ENCODE measurements around the gene RTP5.
A peak's percentile ranks its signal among the peaks of the same experiment; 100 is the strongest.

RTP5 gene

DNA sequence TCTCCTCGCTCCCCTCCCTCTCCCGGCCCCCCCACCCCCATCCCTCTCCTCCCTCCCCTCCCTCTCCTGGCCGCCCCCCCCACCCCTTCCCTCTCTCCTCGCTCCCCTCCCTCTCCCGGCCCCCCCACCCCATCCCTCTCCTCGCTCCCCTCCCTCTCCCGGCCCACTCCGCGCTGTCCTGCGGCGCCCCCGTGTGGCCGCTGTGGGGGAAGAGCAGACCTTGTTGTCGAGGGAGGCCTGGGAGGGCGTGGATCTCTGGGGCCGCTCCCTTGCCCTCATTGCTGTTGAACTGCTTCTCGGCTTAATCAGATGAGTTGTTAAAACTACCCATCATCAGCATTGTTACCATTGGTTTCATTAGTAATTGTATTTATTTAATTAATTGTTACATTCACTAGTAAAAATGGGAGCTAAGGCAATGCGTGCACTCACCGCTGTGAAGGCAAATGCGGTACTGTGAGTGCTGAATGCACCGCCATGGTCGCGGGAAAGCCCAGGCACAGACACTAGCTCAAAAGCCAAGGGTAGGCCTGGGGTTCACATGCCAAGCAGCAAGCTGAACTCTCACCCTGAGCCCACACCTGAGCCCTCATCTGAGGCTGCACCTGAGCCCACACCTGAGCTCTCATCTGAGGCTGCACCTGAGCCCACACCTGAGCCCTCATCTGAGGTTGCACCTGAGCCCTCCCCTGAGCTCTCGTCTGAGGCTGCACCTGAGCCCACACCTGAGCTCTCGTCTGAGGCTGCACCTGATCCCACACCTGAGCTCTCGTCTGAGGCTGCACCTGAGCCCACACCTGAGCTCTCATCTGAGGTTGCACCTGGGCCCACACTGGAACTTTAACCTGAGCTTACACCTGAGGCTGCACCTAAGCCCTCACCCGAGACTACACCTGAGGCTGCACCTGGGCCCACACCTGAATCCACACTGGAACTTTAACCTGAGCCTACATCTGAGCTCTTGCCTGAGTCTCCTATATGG, 8.8 kb downstream of the RTP5 start:
- peaks cover 22% of the 10 kb centered on the region for H3K4me1 Mint-ChIP-seq (ENCODE audit: low read depth)
- no peak overlapping the region for H3K27ac Mint-ChIP-seq
- no peak overlapping the region for H3K4me3 Mint-ChIP-seq
- peaks cover 3% of the 10 kb centered on the region for H3K27me3 Mint-ChIP-seq (ENCODE audit: low read depth)
- DNase-seq (ENCODE audit: low spot score) = peak; percentile 72
- H3K9me3 Mint-ChIP-seq = no peaks in the 10 kb centered on the region
- peaks cover 5% of the 10 kb centered on the region for H3K36me3 Mint-ChIP-seq (ENCODE audit: low read depth)

DNA sequence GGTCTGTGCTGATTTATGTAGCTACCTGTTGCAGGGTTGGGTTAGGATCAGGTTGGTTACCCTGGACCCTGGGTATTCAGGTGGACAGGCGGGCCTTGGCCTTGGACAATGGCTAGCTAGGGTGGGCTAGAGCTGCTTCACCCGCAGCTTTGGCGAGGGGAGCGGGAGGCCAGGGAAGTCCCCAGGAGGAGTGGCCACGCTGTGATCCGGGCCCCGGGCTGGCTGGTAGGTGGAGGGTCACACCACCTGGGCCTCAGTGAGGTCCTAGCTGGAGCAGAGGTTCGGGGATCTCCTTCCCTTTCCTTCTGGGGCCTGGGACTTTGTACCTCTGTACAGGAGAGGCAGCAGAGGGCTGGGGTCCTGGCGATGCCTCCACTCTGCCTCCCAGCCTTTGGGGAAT, 9.8 kb downstream of the RTP5 start:
- H3K4me3 Mint-ChIP-seq = no peak overlapping the region
- no peaks in the 10 kb centered on the region for H3K9me3 Mint-ChIP-seq
- peaks cover 3% of the 10 kb centered on the region for H3K27me3 Mint-ChIP-seq (ENCODE audit: low read depth)
- peaks cover 22% of the 10 kb centered on the region for H3K4me1 Mint-ChIP-seq (ENCODE audit: low read depth)
- no peak overlapping the region for H3K27ac Mint-ChIP-seq
- H3K36me3 Mint-ChIP-seq (ENCODE audit: low read depth) = peaks cover 6% of the 10 kb centered on the region
- no peak for DNase-seq (ENCODE audit: low spot score)

DNA sequence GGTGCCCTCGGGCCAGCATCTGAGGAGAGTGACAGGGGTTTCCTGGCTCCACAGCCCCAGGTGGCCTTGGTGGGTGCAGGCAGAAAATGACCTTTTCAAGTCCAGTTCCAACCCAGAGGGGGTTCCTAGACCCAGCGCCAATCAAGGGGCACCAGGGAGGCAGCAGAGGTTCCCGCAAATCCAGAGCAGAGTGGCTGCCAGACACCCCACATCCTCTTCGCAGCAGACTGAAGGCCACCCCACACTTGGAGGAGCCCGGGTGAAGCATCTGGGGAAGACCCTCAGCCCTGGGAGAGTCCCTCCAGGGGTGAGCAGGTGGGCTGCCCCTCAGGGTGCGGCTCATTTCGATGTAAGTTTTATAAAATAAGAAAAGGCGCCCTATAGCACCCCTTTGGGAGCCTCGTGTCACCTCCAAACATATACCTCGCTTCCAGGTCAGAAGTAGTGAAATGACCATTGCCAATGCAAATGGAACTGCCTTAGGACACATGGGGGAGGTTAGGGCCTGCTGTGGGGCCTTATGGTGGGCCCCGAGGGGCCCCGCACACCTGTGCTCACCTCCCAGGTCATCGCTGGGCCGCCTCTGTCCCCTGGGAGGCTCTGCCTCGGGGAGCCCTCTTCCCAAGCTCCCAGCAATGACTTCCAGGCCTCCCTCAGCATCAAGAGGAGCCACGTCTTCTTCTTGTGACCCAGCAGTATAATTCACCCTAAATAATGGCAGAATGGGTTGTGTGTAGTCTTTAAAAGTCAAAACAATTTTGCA, 11.0 kb downstream of the RTP5 start:
- H3K36me3 Mint-ChIP-seq (ENCODE audit: low read depth) = peaks cover 10% of the 10 kb centered on the region
- peak overlapping the region; percentile 89 for H3K4me3 Mint-ChIP-seq
- peak overlapping the region; percentile 96 for H3K27ac Mint-ChIP-seq
- no peak for DNase-seq (ENCODE audit: low spot score)
- no peaks in the 10 kb centered on the region for H3K9me3 Mint-ChIP-seq
- H3K27me3 Mint-ChIP-seq (ENCODE audit: low read depth) = peaks cover 3% of the 10 kb centered on the region
- H3K4me1 Mint-ChIP-seq (ENCODE audit: low read depth) = peaks cover 25% of the 10 kb centered on the region

DNA sequence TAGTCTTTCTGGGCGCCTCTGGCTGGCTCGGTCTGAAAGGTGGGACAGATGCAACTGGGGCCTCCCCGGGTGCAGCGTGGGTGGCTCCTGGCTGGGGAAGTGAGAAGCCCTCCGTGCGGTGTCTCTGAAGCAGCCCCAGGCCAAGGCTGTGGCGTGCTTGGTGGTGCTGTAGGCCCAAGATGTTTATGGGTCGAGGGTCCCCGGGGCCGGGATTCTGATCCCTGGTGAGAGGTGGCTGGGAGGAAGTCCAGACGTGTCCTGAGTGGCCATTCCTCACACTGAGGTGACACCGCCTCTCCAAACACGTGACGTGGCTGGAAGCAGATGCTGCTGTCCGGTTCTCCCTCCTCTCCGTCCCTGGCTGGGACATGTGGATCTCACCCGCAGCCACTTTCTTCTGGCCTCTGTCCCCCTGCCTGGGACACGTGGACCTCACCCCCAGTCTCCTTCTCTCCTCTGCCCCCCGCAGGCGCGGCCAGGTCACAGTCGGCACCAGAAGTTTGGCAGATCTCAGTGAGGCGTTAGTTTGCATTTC, 12.6 kb downstream of the RTP5 start:
- Mint-ChIP-seq H3K27me3 (ENCODE audit: low read depth) (peaks cover 3% of the 10 kb centered on the region), H3K4me3 (peak overlapping the region; percentile 89), H3K36me3 (ENCODE audit: low read depth) (peaks cover 10% of the 10 kb centered on the region), H3K9me3 (no peaks in the 10 kb centered on the region), H3K4me1 (ENCODE audit: low read depth) (peaks cover 25% of the 10 kb centered on the region), H3K27ac (peak overlapping the region; percentile 96)
- DNase-seq (ENCODE audit: low spot score) = no peak

DNA sequence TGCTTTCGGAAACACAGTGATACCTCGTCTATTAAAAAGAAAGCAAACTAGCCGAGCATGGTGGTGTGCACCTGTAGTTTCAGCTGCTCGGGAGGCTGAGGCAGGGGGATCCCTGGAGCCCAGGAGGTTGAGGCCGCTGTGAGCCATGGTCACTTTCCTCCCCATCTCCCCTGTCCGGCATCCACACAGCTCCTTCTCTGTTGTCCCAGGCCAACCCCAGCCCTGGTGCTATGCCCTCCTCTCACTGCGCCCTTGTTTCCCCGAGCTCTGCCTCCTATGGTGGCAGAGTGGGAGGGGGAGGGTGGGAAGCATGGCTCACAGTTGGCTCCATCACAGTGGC, 15.4 kb downstream of the RTP5 start:
- Mint-ChIP-seq H3K27me3 (ENCODE audit: low read depth) (peaks cover 3% of the 10 kb centered on the region), H3K9me3 (no peaks in the 10 kb centered on the region), H3K4me3 (no peak overlapping the region), H3K27ac (no peak overlapping the region), H3K36me3 (ENCODE audit: low read depth) (peaks cover 15% of the 10 kb centered on the region), H3K4me1 (ENCODE audit: low read depth) (peaks cover 25% of the 10 kb centered on the region)
- no peak for DNase-seq (ENCODE audit: low spot score)

DNA sequence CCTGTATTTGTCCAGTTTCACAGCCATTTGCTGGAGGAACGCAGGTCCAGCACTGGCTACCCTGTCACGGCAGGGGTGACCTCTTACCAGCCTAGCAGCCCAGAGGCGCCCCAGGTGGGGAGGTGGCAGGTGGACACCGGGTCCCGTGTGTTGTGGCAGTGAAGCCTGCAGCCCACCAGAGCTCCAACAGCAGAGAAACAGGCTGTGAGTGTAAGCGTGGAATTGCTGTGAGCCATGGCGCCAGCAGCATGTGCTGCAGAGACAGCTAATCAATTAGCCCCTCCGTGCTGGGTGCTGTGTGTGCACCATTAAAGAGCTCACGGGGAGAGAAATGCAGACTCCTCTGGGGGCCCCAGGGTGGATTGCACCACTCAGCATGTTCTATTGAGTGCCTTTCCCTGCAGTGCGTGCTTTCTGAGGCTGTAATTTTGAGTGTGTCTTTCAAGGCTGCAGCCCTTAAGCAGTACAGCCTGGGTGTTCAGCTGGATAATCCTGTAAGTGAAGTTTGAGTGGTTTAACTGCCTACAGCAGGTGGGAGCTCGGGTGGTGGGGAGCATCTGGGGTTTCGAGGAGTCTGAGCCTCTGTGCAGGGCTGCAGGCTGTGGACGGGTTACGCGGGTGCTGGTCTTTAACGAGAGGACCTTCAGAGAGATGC, 15.9 kb downstream of the RTP5 start:
- no peaks in the 10 kb centered on the region for H3K9me3 Mint-ChIP-seq
- peaks cover 24% of the 10 kb centered on the region for H3K4me1 Mint-ChIP-seq (ENCODE audit: low read depth)
- peaks cover 3% of the 10 kb centered on the region for H3K27me3 Mint-ChIP-seq (ENCODE audit: low read depth)
- DNase-seq (ENCODE audit: low spot score) = no peak
- peaks cover 15% of the 10 kb centered on the region for H3K36me3 Mint-ChIP-seq (ENCODE audit: low read depth)
- no peak overlapping the region for H3K27ac Mint-ChIP-seq
- no peak overlapping the region for H3K4me3 Mint-ChIP-seq

DNA sequence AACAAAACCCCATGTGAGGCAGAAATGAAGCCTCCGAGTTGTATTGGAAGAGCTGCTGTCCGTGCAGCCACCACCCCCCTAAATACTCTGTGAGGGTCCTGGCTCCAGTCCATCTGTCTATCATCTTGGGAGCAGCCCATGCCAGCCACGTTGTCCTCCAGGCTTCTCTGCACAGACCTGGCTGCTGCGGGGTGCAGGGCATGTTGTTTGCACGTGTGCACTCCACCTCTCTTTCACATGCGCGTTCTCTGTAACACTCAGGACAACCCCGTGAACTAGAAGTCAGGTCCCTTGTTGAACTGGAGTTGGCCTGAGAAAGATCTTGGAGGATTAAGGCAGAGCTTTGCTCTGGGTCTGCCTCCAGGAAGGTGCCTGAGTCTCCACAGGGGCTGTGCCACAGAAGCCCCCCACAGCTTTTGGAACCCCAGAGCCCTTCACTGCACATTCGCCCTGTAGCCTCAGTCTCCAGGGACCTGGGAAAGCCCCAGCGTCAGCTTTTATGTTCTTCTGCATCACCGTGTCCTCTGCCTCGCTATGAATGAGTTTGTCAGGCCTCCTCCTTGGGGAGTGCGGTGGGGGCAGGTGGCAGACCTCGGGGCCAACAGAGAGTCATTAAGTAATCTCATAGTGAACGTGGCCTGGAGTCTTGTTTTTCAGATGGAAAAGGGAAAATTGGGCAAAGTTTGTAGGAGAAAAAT, 16.6 kb downstream of the RTP5 start:
- Mint-ChIP-seq H3K27me3 (ENCODE audit: low read depth) (peaks cover 3% of the 10 kb centered on the region), H3K27ac (no peak overlapping the region), H3K9me3 (no peaks in the 10 kb centered on the region), H3K4me3 (no peak overlapping the region), H3K36me3 (ENCODE audit: low read depth) (peaks cover 16% of the 10 kb centered on the region), H3K4me1 (ENCODE audit: low read depth) (peaks cover 21% of the 10 kb centered on the region)
- no peak for DNase-seq (ENCODE audit: low spot score)

DNA sequence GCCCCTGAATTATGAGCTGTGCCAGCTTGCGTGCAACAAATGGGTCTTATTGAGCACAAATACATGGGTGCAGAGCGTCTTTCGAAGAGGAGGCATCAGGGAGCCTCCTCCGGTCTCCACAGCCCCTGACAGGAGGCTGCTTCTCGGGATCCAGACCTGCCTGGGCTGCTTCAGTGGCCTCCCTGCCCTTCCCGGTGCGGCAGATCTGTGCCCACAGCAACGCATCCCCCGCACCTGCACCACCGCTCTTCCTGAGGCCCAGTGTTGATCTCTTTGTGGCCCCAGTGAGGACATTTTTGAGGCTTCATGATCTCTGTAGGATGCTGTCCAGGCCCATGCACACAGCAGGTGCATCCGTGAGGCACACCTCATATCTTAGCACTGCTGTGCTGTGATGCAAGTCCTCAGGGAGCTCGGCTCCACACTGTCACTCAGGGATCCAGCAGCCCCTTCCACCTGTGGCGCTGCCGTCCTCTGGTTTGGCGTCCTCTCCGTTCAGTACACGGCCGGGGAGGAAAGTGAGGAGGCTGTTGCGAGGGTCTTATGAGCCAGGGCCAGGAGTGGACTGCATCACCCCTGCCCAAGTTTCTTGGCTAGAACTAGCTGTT, 17.4 kb downstream of the RTP5 start:
- Mint-ChIP-seq H3K27me3 (ENCODE audit: low read depth) (no peaks in the 10 kb centered on the region), H3K4me3 (no peak overlapping the region), H3K4me1 (ENCODE audit: low read depth) (peaks cover 15% of the 10 kb centered on the region), H3K27ac (no peak overlapping the region), H3K9me3 (no peaks in the 10 kb centered on the region), H3K36me3 (ENCODE audit: low read depth) (peaks cover 16% of the 10 kb centered on the region)
- DNase-seq (ENCODE audit: low spot score) = no peak

DNA sequence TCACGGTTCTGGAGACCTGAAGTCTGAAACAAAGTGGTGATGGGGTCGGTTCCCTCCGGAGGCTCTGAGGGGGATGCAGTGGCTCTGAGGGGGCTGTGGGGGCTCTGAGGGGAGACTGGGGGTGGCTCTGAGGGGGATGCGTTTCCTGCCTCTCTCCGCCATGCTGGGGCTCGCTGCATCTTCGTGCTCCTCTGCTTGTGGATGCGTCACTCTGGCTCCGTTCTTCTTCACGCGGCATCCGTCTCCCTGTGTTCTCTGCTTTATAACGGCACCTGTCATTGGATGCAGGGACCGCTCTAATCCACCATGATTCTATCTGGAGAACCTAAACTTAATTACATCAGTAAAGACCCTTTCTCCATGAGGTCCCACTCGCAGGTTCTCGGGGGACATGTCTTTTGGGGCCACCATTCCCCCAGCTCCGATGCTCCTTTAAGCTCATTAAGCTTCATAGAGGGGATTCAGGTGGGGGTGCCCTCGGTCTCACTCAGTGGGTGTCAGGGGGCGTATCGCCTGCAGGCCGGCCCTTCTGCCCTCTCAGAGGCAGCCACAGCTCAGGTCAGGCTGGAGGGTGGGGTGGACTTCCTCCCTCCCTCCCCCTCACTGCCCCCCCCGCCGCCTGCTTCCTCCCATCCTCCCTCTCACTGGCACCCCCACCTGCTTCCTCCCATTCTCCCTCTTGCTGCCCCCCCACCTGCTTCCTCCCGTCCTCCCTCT, 18.4 kb downstream of the RTP5 start:
- H3K9me3 Mint-ChIP-seq = no peaks in the 10 kb centered on the region
- no peak for DNase-seq (ENCODE audit: low spot score)
- peak overlapping the region; percentile 11 for H3K27ac Mint-ChIP-seq
- peaks cover 15% of the 10 kb centered on the region for H3K36me3 Mint-ChIP-seq (ENCODE audit: low read depth)
- no peaks in the 10 kb centered on the region for H3K27me3 Mint-ChIP-seq (ENCODE audit: low read depth)
- H3K4me1 Mint-ChIP-seq (ENCODE audit: low read depth) = peaks cover 8% of the 10 kb centered on the region
- no peak overlapping the region for H3K4me3 Mint-ChIP-seq

DNA sequence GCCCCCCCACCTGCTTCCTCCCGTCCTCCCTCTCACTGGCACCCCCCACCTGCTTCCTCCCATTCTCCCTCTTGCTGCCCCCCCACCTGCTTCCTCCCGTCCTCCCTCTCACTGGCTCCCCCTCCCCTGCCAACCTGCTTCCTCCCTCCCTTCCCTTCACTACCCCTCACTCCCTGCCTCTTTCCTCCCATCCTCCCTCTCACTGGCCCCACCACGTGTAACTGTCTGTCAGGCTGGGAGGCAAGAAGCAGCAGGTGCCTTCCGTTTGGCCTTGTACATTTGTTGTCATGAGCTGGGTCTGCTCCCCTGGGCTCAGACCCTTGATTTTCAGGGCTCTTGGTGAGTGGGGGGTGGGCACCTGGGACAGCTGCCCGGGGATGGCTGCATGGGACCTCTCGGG, 19.1 kb downstream of the RTP5 start:
- Mint-ChIP-seq H3K27ac (no peak overlapping the region), H3K9me3 (no peaks in the 10 kb centered on the region), H3K4me1 (ENCODE audit: low read depth) (peaks cover 5% of the 10 kb centered on the region), H3K27me3 (ENCODE audit: low read depth) (no peaks in the 10 kb centered on the region), H3K4me3 (no peak overlapping the region), H3K36me3 (ENCODE audit: low read depth) (peaks cover 11% of the 10 kb centered on the region)
- DNase-seq (ENCODE audit: low spot score) = no peak

DNA sequence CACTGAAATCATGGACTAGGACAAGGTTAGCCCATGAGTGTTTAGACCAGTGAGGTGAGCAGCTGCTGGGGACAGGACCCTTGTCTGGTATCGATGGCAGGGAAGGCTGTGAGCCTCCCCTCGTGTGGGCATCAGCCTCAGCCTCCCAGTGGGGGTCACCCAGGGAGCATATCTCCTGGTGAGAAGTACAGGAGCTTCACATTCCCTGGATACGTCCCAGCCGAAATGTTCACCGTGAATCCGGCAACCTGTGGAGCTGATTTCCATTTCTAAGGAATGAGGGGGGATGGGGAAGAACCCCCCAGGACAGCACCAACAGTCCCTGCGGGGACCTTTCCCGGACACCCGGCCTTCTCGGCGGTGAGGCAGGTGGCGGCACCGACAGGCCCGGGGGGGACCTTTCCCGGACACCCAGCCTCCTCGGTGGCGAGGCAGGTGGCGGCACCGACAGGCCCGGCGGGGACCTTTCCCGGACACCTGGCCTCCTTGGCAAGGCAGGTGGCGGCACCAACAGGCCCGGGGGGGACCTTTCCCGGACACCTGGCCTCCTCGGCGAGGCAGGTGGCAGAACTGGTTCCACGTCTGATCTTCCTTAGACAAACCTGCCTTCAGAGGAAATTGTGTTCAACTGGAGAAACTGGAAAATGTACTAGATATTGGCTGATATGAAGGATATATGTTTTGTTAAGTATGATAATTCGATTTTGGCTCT, 21.2 kb downstream of the RTP5 start:
- no peak overlapping the region for H3K27ac Mint-ChIP-seq
- no peaks in the 10 kb centered on the region for H3K27me3 Mint-ChIP-seq (ENCODE audit: low read depth)
- H3K36me3 Mint-ChIP-seq (ENCODE audit: low read depth) = peaks cover 6% of the 10 kb centered on the region
- no peaks in the 10 kb centered on the region for H3K9me3 Mint-ChIP-seq
- H3K4me3 Mint-ChIP-seq = no peak overlapping the region
- no peak for DNase-seq (ENCODE audit: low spot score)
- peaks cover 2% of the 10 kb centered on the region for H3K4me1 Mint-ChIP-seq (ENCODE audit: low read depth)

DNA sequence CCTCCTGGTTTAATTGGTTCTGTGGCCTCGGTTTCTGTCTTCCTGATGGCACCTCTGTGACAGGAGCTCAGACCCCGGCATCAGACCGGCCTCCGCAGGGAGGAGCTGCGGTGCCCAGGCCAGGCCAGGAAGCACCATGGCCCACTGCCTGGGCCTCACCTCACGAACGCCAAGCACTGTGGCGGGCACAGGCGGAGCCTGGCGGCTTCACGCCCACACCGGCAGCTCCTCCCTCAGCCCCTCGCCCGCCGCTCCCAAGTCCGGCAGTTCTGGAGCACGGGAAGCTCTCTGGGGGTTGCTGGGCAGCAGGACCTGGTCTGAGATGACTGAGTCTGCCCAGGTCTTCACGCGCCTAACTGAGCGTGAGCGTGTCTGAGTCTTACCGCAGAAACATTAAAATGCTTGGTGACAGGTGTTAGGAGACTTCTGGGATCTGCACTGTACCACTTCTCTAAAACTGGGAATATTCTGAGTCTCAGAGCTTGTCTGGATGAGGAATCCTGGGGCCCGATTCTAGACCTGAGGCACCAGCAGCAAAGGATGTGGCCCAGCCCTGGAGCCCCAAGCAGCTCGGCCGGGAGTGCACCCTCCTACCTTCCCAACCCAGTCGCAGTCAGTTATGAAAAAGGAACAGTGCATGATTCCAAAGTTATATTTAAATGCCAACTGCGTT, 21.9 kb downstream of the RTP5 start:
- Mint-ChIP-seq H3K9me3 (no peaks in the 10 kb centered on the region), H3K27me3 (ENCODE audit: low read depth) (no peaks in the 10 kb centered on the region), H3K4me1 (ENCODE audit: low read depth) (peaks cover 2% of the 10 kb centered on the region), H3K27ac (no peak overlapping the region), H3K4me3 (no peak overlapping the region), H3K36me3 (ENCODE audit: low read depth) (peaks cover 9% of the 10 kb centered on the region)
- DNase-seq (ENCODE audit: low spot score) = no peak

All from T-helper 2 cell treated with Interferon-gamma antibody and Interleukin-4, amounts not matched to agents 5 μg/mL and 100 μg/mL, for 36 hours (primary cell).